Stimulated activated CD4-positive, alpha-beta T cell treated with anti-CD3 and anti-CD28 coated beads, Interleukin-4, amount 100 ng/mL, for 24 hours (primary cell): ENCODE results near the gene ACBD5.
"Not testable (repeated sequence)": the region's sequence is repeated elsewhere in the genome, so short reads cannot be mapped to it uniquely, and the experiment has no call there.

Source experiments
- DNase-seq: peaks from one replicate; pipeline ENCODE4 v3.0.0-alpha.2; 2020

Gene ACBD5

DNA sequence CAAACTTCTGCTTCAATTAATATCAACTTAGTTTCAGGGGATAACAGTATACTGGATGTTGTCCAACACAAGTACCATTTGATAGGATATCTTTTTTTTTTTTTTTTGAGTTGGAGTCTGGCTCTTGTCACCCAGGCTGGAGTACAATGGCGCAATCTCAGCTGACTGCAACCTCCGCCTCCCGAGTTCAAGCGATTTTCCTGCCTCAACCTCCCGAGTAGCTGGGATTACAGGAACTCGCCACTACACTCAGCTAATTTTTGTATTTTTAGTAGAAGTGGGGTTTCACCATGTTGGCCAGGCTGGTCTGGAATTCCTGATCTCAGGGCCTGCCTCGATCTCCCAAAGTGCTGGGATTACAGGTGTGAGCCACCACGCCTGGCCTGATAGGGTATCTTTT lies 3.1 kb downstream of the ACBD5 start:
- DNase-seq, result not testable (repeated sequence)

- DNase-seq, result not testable (repeated sequence)
Measured at GRCh38 chr10:27236589-27237128, 3.9 kb downstream of the ACBD5 start.

- DNase-seq, result no peak
Measured at GRCh38 chr10:27235706-27236105, 4.9 kb downstream of the ACBD5 start.

DNA sequence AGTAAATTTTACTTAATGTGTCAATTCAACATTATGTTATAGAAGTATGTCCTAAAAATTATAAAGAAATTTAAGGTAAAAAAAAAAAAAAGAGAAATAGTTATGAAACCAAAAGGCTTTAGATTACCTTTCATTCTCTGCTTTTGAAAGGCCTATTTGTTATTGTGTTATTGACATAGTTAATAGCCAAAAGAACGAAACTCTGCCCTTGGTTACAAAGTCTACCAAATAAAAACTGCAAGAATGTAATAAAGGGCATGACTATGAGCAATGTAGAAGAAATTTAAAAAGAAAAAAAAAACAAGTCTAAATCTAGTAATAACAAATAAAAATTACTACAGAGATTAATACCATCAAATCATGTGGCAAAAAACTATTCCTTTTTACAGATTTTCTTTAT lies 10.6 kb downstream of the ACBD5 start:
- DNase-seq, result no peak

GRCh38 chr10:27225642-27226257 lies 14.8 kb downstream of the ACBD5 start:
- DNase-seq, result no peak

- DNase-seq, result no peak
Measured at GRCh38 chr10:27225011-27225590, 15.5 kb downstream of the ACBD5 start.

DNA sequence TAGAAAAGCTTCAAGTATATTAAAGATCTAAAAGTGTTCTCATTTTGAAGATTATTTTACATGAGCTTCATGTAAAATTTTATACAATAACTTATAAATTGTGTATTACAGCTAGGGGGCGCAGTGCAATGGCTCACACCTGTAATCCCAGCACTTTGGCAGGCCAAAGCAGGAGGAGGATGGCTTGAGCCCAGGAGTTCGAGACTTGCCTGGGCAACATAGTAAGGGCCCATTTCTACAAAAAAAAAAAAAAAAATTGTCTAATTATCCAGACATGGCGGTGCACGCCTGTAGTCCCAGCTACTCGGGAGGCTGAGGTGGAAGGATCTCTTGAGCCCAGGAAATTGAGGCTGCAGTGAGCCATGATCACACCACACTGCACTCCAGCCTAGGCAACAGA lies 16.6 kb downstream of the ACBD5 start:
- DNase-seq, result peak; percentile 57

DNA sequence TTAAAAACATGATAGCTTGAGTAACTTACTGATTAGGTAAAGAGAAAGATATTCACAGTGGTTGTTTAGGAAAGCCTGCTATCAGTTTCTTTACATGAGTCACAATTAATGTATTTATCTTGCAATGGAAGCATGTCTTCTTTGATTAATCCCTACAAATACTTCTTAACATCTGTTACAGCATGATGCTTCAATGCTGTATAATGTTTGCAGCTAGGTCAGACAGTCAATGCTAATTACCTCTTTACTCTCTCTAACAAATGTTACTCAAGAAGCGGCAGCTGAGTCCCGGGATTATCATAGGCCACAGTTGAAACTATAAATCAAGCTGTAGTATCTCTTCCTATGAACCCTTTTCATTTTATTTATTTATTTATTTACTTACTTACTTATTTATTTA lies 33.2 kb downstream of the ACBD5 start:
- no peak for DNase-seq

GRCh38 chr10:27203806-27204205 lies 36.8 kb downstream of the ACBD5 start:
- no peak for DNase-seq

- no peak for DNase-seq
Measured at GRCh38 chr10:27197980-27198620, 42.5 kb downstream of the ACBD5 start.

DNA sequence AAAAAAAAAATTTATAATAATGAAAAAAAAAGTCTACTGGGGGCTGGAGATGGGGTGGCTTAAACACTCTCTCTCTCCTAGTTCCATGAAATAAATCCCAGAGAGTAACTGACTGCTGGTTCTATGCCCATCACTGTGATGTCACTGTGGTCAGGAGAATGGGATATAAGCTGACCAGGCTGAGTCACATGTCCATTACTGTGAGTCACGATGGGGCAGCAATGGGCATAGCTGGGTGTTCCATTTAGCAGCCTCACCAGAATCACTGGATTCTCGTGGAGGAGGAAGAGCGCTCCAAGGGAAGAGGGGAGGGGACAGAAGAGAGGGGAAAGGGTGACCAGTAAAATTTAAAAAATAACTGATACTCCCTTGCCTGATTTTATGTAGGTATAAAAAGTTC lies 48.3 kb downstream of the ACBD5 start:
- no peak for DNase-seq

GRCh38 chr10:27190508-27190907 lies 50.1 kb downstream of the ACBD5 start:
- no peak for DNase-seq

DNA sequence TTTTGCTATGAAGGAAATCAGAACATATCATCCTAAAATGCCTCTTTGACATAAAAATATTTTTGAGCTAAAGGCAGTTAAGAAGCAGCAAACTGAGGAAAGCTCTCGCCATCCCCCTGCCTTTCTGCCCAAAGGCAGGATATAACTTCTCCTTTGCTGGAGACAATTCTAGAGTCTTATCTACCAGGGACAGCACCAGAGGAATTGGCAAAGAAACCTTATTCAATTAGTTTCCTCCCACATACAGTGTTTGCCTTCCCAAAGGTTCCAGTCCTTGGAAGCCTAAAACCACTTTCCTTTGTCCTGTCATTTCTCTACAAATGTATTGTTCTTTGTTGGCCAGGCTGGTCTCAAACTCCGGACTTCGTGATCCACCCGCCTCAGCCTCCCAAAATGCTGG lies 51.7 kb downstream of the ACBD5 start:
- DNase-seq, result no peak

DNA sequence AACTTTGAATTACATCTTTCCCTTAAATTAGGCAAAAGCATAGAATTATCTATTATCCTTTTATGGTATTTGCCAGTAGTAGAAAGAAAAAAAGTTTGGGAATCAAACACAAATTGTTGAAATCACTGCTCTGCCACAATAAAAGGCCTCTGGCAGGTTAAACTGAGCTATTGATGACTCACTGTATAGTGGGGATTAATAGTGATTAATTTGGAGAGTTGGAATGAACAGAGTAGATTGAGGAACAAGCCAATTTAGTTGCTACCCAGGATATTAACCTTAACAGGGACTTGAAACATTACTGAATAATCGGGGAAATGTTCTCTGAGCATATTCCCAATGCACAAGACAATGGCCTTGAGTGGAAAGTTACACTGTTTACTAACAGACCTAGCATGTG lies 52.3 kb downstream of the ACBD5 start:
- DNase-seq, result no peak

- no peak for DNase-seq
Measured at GRCh38 chr10:27169849-27170248, 70.7 kb downstream of the ACBD5 start.

GRCh38 chr10:27158421-27158820 lies 82.2 kb downstream of the ACBD5 start:
- no peak for DNase-seq

GRCh38 chr10:27157150-27157549 lies 83.4 kb downstream of the ACBD5 start:
- DNase-seq, result no peak

DNA sequence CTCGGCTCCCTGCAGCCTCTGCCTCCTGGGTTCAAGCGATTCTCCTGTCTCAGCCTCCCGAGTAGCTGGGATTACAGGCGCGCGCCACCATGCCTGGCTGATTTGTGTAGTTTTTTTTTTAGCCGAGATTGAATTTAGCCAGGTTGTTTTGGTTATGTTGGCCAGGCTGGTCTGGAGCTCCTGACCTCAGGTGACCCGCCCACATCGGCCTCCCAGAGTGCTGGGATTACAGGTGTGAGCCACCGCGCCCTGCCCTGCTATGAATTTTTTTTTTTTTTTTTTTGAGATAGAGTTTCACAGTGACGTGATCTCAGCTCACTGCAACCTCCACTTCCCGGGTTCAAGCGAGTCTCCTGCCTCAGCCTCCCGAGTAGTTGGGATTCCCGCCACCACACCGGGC lies 84.0 kb downstream of the ACBD5 start:
- not testable (repeated sequence) for DNase-seq

GRCh38 chr10:27155066-27155754 lies 85.4 kb downstream of the ACBD5 start, which contains the start of gene MASTL:
Gene MASTL (plus strand): TSS chr10:27155352. CDS start chr10:27155427, 75 bp downstream.
- DNase-seq, result peak; percentile 94

DNA sequence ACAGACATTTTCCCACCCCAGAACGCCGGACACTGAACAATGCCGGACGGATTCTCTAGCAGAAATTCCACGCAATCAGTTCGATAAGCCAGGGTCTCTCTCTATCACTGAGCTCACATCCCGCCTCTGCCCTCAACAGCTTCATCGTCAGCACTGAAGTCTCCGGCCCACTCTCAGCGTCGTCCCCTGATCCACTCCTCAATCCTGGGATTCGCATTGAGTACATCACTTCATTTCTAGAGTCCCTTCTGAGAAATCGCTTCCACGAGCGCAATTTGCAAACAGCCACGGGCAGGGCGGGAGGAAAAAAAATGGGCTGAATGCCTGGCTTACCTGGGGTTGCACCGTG lies 86.8 kb downstream of the ACBD5 start:
- DNase-seq, result no peak

DNA sequence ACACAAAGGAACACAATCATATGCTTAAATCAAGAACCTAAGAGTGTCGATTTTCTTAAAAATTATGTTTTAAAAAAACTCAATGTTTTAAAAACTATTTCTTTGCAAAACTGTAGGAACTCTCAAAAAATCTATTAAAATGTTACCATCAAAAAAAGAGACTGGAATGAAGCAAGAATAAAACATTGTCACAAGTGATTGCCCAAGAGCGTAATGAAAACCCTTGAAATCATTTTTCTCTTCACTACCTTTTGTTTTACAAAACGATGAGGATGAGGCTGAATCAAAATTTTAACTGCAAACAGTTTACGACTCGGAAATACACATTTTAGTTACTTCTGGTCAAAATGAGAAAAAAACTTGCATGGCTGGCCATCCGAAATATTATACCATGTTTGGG lies 87.3 kb downstream of the ACBD5 start:
- DNase-seq, result no peak

GRCh38 chr10:27152687-27153086 lies 87.9 kb downstream of the ACBD5 start:
- no peak for DNase-seq

- DNase-seq, result no peak
Measured at GRCh38 chr10:27150261-27150660, 90.3 kb downstream of the ACBD5 start.

GRCh38 chr10:27147701-27148100 lies 92.9 kb downstream of the ACBD5 start:
- DNase-seq, result no peak
